Glomerular visceral epithelial cell (primary cell): Measurements from ENCODE around the gene CBY1.
A peak's percentile ranks its signal among the peaks of the same experiment; 100 is the strongest.

Source experiments
- DNase-seq: peaks from one replicate; pipeline ENCODE4 v3.0.0-alpha.2; 2016; ENCODE audit errors: extremely low spot score

Gene CBY1

GRCh38 chr22:38700789-38701628, 44.6 kb downstream of the CBY1 start, which contains the start of gene JOSD1:
JOSD1 (minus strand) TSS chr22:38700943; CDS start chr22:38699987, 956 bp downstream.
- DNase-seq = peak; percentile 90

GRCh38 chr22:38704654-38705234, 48.3 kb downstream of the CBY1 start:
- DNase-seq = no peak

GRCh38 chr22:38705235-38706100, 49.0 kb downstream of the CBY1 start, which contains the start of gene GTPBP1:
GTPBP1 (plus strand) TSS chr22:38705944; CDS start chr22:38705956, 12 bp downstream.
- peak; percentile 100 for DNase-seq

DNA sequence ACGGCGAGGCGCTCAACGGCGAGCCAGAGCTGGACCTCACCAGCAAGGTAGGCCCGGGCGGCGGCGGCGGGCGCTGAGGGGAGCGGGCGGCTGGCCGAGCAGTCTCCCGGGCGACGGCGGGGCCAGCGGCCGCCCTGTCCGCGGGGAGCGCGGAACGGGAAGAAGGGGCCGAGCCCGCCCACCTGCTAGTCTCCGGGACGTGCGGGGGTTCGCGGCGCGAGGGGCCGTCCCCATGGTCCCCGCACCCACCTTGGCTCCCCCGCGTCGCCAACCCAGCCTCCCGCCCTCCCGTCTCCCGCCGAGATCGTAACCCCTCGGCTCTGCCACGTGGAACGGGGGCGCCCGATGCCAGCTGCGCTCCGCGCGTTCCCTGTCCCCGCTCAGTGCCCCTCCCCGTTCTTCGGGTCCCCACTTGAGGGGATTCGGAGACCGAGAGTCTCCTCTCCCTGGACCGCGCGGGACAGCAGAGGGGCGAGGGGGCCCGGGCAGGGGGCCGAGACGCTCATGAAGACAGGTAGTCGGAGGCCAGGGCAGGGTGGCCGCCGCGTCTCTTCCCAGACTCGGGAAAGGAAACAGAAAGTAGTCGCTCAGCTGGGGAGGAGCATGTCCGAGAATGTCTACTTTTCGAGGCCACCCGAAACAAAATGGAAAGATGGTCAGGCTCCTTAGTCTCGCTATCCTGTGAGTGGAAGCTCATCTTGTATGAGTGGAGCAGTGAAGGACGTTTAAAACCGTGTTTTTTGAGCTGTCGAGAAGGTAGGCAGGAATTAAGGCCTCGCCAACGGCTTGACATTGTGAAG, 49.9 kb downstream of the CBY1 start:
- peak; percentile 18 for DNase-seq

DNA sequence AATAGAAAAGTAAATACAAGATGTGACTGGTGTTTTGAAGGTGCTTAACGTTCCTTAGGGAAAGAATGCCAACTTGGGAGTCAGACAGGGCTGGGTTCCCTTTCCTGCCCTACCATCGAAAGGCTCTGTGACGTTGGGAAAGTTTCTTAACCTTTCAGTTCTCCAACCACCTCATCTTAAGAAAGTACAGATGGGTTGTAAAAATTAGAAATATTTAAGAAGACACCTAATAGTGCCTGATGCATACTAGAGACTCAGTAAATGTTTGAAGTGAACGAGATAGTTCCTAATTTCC, 50.4 kb downstream of the CBY1 start:
- no peak for DNase-seq

- DNase-seq = peak; percentile 9
These were observed 50.9 kb downstream of the CBY1 start for GRCh38 chr22:38707346-38707745.

GRCh38 chr22:38707984-38708383, 51.5 kb downstream of the CBY1 start:
- no peak for DNase-seq

DNA sequence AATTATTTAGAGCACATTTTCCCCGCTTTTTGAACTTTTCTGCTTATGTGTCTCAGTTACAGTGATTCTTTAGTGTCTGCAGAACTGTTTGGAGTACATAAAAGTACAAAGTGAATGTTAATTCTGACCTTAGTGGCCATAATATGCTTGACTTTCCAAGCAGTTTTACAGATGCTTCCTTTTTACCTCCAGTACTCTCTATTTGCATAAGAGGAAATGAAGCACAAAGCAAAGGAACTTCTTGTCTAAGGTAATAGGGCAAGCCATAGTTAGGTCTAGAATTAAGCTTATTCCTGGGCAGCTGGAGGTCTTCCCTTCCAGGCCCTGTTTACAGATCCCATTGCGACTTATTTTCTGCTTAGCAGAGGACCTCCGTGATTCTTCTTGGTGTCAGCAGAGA, 52.9 kb downstream of the CBY1 start:
- no peak for DNase-seq

GRCh38 chr22:38710351-38710750, 53.9 kb downstream of the CBY1 start:
- DNase-seq = no peak

- no peak for DNase-seq
These were observed 54.4 kb downstream of the CBY1 start for GRCh38 chr22:38710866-38711265.

DNA sequence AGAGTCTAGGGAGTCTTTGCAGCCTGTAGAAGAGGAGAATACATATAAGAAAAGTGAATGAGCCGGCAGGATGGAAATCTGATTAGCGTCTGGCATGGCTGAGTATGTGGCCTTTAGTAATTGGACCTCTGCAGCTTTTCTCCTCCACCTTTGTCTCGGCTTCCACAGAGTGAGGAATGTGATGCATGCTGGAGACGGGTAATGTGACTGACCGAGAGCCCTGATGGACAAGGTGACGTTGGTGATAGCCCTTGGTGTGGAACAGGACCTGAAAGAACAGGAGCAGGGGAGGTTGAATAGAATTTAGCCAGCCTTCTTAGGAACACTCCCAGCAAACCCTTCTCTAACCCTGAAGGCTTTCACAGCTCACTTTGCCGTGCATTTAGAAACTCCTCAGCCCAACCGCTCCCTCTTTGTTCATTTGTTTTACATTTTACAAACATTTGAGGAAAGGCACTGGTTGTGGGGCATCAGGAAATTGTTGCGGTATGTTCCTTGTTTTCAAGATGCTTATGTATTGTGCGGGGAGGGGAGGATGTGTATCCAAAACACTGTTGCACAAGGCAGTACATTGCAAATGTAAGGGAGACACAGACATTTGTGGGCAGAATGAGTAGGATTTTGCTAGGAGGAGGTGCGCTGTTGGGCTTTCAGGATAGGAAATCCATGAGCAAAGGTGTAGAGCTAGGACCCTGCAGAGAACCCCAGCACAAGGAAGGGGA, 56.2 kb downstream of the CBY1 start:
- no peak for DNase-seq

DNA sequence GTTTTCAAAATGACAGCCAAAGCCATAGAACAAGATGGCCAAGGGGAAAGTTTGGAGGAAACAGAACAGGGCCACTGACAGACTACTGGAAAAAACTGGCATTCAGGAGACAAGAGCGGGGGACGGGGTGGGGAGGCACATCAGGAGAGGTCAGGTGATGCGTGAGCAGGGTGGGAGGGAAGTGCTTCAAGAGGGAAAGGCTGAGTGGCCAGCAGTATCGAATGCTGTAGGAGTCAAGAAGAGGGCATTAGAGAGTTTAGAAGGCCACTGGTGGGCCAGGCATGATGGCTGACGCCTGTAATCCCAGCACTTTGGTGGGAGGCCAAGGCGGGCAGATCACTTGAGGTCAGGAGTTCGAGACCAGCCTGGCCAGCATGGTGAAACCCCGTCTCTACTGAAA, 57.5 kb downstream of the CBY1 start:
- no peak for DNase-seq

- no peak for DNase-seq
These were observed 58.8 kb downstream of the CBY1 start for GRCh38 chr22:38715176-38715764.

DNA sequence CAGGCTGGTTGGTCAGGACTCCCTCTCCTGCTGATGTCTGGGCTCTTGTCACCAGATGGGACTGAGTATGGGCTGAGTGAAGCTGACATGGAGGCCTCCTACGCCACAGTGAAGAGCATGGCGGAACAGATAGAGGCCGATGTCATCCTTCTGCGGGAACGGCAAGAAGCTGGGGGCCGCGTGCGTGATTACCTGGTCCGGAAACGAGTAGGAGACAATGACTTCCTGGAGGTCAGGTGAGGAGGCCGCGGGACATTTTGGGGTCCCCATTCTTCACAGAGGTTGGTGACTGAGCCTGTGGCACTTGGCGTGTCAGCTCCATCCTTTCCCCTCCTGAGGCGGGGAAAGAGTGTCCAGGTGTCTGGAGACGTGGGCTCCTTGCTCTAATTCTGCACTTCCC, 59.4 kb downstream of the CBY1 start:
- DNase-seq = no peak

DNA sequence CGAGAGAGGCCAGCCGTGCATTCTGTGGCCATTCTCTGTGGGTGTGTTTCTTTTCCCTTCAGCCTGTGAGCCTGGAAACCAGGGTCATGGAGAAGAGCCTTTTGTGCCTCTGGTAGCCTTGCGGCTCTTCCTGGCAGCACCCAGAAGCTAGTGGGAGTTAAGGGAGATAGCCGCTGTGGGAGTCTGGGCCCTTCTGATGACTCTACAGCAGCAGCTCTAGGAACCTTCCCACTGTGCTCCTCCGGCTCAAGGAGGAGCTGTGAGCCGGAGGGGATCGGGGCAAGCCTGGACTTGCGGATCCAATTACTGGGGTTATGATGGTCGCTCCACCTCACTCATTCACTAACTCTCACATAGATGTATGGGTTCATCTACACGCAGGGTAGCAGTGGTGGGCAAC, 59.8 kb downstream of the CBY1 start:
- DNase-seq = no peak

GRCh38 chr22:38716826-38717225, 60.4 kb downstream of the CBY1 start:
- DNase-seq = no peak

- no peak for DNase-seq
These were observed 60.8 kb downstream of the CBY1 start for GRCh38 chr22:38717244-38717643.

DNA sequence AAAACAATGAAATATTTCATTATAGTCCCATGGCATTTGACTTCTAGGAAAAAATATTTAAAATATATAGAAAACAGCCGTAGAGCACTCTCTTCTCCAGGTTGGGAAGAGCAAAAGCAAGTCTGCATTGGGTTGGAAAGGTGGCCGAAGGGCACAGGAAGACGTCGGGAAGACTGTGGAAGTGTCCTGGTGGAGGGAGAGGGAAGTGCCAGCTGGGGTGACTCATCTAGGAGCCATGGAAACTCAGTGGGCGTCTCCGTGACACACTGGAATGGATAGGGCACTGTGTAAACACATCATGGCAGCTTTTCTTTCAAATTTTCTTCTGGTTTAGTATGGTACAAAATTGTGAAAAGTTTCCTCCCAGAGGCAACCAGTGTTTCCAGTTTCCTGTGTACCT, 62.0 kb downstream of the CBY1 start:
- DNase-seq = peak; percentile 76

- DNase-seq = no peak
These were observed 62.8 kb downstream of the CBY1 start for GRCh38 chr22:38719196-38719595.

GRCh38 chr22:38720350-38720749, 63.9 kb downstream of the CBY1 start:
- DNase-seq = no peak

- no peak for DNase-seq
These were observed 65.1 kb downstream of the CBY1 start for GRCh38 chr22:38721551-38721950.
